ENCODE data around the gene HELT.

GRCh38 chr4:185020863-185021761 is 2.8 kb downstream of the HELT start:
- TF ChIP-seq CTCF (IDR thresholded peaks at IDR 0.05) (no peak), POLR2A (IDR thresholded peaks at IDR 0.05) (no peak)
